GM20000 (cell line): ENCODE data around the gene BCKDHB.

Source experiments
- DNase-seq: peaks from one replicate; pipeline ENCODE4 v3.0.0; 2012; ENCODE audit warnings: low spot score
- CTCF ChIP-seq: IDR thresholded peaks from 2 replicates; pipeline ENCODE4 v1.5.1; 2012; ENCODE audit warnings: mild to moderate bottlenecking, control low read depth; ENCODE audit errors: extremely low read depth, missing control alignments

BCKDHB gene

GRCh38 chr6:80183019-80183795 lies 76.7 kb downstream of the BCKDHB start:
- no peak for TF ChIP-seq CTCF
- no peak for DNase-seq

- DNase-seq = no peak
- no peak for TF ChIP-seq CTCF
Measured at GRCh38 chr6:80185492-80185891, 79.0 kb downstream of the BCKDHB start.

- no peak for TF ChIP-seq CTCF
- DNase-seq = no peak
Measured at GRCh38 chr6:80186082-80186481, 79.6 kb downstream of the BCKDHB start.

GRCh38 chr6:80196906-80197305 lies 90.4 kb downstream of the BCKDHB start:
- no peak for TF ChIP-seq CTCF
- DNase-seq = no peak

GRCh38 chr6:80197474-80197873 lies 91.0 kb downstream of the BCKDHB start:
- DNase-seq = no peak
- no peak for TF ChIP-seq CTCF

GRCh38 chr6:80197986-80198385 lies 91.5 kb downstream of the BCKDHB start:
- TF ChIP-seq CTCF = no peak
- DNase-seq = no peak

- TF ChIP-seq CTCF = no peak
- no peak for DNase-seq
Measured at GRCh38 chr6:80203283-80203682, 96.8 kb downstream of the BCKDHB start.
